Epithelial cell of proximal tubule (primary cell): Measurements from ENCODE around the gene MTOR. TPM values are rescaled to one million over a fixed set of nuclear protein-coding genes. Genes with fewer than 3 reads are reported as not detected.

Source experiments
- DNase-seq: peaks from one replicate; pipeline ENCODE4 v3.0.0-alpha.2; 2011; ENCODE audit warnings: low read depth
- H3K4me3 ChIP-seq: 2 replicates; pipeline ENCODE4 v1.5.1; 2011; ENCODE audit warnings: low read depth, mild to moderate bottlenecking, low read length
- total RNA-seq: library from RNA; depleted of rRNA; stranded (reverse); fragments of >200 nt; gene quantifications from 2 replicates; pipeline ENCODE4 v1.2.3, GENCODE V29; 2015
- TF ChIP-seq, protein P1 (sequence below): conservative IDR thresholded peaks from 2 replicates; pipeline ENCODE4 v1.5.1; 2012; ENCODE audit warnings: low read depth, mild to moderate bottlenecking, low read length

Gene MTOR
- total RNA-seq, 1 donor from 2014 or later = 34.2 TPM

DNA sequence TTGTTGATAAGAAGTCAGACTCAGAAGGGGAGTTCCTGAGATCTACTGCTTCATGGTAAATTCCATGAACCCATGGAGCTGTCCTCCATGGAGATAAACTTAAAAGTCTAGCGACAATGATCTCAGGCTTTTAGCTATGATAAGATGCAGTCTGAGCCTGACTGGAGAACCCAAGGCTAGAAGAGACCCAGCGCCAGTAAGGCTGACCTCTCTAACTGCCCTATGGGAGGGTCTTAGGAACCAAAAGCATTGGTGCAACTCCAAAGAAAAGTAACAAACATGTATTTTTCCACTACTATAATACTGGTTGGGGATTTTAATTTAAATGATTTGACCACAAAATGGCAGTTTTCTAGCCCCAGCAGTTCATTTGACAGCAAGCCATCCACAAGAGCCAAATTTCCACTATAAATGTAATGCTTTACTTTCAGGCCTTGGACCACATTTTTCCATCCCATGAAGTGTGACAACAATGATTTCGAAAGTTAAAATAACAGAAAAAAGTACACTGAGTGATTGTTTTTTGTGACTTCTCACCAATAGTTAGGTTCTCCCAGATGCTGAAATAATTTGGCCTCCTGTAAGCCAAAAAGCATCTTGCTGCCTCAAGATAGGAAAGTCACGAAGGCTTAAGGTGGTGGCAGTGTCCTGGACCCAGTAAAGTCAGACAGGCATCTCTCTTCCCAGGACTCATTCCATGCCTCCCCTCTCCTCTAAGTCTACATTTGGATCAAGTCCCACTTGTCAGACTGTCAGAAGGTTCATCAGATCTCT lies 119.5 kb downstream of the MTOR start:
- H3K4me3 ChIP-seq = no peak overlapping the region
- TF ChIP-seq, protein P1, sequence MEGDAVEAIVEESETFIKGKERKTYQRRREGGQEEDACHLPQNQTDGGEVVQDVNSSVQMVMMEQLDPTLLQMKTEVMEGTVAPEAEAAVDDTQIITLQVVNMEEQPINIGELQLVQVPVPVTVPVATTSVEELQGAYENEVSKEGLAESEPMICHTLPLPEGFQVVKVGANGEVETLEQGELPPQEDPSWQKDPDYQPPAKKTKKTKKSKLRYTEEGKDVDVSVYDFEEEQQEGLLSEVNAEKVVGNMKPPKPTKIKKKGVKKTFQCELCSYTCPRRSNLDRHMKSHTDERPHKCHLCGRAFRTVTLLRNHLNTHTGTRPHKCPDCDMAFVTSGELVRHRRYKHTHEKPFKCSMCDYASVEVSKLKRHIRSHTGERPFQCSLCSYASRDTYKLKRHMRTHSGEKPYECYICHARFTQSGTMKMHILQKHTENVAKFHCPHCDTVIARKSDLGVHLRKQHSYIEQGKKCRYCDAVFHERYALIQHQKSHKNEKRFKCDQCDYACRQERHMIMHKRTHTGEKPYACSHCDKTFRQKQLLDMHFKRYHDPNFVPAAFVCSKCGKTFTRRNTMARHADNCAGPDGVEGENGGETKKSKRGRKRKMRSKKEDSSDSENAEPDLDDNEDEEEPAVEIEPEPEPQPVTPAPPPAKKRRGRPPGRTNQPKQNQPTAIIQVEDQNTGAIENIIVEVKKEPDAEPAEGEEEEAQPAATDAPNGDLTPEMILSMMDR = no peak
- no peak for DNase-seq

DNA sequence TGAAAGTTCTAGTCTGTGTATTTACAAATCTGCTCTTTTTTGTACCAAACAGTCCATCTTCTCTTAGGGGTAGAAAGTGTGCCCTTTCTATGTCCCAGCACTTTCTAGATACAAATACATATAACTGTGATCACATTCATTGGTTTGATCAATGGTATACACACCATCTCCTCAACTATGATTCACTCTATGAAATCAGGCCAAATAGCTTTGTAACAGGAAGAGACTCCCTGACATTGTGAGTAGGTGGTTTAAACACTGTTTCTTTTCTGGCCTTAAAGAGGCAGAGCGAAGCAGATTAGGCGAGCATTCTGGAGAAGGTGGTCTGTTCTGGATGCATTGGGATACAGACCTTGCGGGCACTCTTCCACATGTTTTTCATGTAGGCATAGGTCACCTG lies 123.4 kb downstream of the MTOR start:
- TF ChIP-seq, protein P1 = no peak
- no peak overlapping the region for H3K4me3 ChIP-seq
- DNase-seq = no peak

DNA sequence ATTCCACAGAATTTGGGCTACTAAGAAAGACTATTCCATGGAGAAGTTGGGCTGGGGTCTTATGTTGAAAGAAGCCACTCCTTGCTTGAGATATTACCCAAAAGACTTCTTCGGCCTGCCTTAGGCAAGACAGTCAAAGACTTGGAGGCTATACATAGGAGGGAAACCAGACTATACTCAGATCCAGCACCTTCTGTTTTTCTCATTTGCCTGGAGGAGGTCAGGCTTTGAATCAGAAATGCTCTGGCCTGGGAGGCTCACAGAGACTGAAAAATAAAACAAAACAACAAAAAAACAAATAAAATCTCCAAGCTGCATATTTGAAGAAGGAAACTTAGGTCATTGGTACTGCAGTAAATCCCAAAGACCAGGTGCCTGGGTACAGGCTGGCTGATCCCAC lies 124.3 kb downstream of the MTOR start:
- H3K4me3 ChIP-seq = no peak overlapping the region
- no peak for DNase-seq
- TF ChIP-seq, protein P1 = no peak

DNA sequence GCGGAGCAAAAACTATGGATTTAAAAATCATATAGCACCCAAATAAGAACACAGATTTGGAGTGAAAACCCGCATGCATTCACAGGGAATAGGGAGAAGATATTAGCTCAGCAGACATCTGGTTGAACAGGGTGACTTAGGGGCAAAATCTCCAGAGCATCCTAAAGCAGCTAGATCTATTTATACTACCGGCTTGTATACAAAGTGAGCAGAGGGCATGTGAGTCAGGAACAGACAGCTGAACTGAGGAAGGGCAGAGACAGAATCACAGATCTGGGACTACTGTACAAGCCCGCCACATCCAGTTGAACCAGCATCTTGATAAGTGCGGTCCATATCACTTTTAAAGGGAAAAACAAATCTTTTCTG lies 127.5 kb downstream of the MTOR start:
- no peak overlapping the region for H3K4me3 ChIP-seq
- TF ChIP-seq, protein P1 = no peak

DNA sequence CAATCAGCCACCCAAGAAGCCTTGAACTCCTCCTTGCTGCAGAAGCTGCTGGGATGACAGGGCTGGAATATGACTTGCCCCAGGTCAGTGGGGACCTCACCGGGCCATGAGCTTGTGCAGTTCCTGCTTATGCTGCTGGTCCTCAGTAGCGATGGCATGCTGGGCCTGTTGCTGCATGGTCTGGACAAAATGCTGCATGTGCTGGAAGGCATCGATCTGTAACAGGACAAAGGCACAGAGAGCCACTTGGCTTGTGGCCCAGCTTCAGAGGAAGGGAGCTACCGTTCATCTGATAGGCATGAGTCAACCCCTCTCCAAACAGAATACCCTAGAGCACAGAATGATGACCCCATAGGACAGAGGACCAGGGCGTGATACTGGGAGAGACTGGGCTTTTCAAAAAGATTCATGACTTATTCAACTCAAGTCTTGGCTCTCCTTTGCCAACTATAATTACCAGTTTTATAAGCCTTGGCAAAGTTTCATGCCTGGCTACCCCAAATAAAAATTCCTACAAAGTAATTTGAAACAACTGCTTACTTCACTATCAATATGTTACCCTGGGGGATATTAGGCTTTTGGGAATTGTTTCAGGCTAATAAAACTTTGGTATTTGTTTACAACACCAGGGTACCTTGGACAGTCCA lies 128.0 kb downstream of the MTOR start:
- no peak overlapping the region for H3K4me3 ChIP-seq
- no peak for DNase-seq
- TF ChIP-seq, protein P1 = no peak

More for the DNA sequence above, 127.5 kb downstream of the MTOR start:
- DNase-seq = no peak

DNA sequence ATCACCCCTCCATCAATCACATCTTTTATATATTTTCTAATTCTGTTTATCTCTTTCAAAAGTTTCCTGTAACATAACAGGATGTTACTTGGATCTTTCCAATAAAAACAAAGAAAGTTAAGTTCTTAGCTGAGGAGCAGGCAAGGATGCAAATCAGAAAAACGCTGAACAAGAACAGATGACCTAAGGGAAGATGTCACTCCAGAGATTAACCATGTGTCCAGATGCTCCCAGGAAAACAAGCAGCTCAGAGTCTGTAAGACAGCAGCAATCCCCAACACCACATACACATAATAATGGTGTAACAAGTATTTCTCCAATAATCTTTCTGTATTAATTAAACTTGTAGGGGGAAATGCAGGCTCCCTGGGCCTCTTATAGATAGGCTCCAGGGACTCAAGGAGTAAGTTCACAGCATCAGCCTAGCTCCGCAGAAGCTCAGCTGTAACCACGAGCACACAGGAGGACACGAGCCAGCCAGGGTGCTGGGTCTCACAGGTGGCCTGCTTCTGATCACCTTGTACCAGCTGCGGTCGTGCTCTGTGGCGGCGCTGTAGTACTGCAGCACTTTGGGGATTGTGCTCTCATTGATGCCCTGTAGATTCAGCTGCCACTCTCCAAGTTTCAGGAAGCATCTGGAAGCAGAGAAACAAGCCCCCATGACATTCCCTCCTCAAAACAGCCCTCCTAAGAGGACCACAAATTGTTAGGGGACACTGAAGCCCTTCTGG lies 129.6 kb downstream of the MTOR start:
- no peak overlapping the region for H3K4me3 ChIP-seq
- no peak for DNase-seq
- TF ChIP-seq, protein P1 = no peak
